ENCODE data around the gene GAS2L1.
A peak's percentile ranks its signal among the peaks of the same experiment; 100 is the strongest.

GAS2L1 gene

GRCh38 chr22:29306175-29306834 lies at the start of gene GAS2L1:
GAS2L1 (plus strand) TSS chr22:29306650; CDS start chr22:29308106, 1,456 bp downstream.
- no peak for DNase-seq (ENCODE audit: low read depth, low spot score)

GRCh38 chr22:29257751-29258181 lies 48.7 kb upstream of the GAS2L1 start:
- DNase-seq (ENCODE audit: low read depth, low spot score): no peak

DNA sequence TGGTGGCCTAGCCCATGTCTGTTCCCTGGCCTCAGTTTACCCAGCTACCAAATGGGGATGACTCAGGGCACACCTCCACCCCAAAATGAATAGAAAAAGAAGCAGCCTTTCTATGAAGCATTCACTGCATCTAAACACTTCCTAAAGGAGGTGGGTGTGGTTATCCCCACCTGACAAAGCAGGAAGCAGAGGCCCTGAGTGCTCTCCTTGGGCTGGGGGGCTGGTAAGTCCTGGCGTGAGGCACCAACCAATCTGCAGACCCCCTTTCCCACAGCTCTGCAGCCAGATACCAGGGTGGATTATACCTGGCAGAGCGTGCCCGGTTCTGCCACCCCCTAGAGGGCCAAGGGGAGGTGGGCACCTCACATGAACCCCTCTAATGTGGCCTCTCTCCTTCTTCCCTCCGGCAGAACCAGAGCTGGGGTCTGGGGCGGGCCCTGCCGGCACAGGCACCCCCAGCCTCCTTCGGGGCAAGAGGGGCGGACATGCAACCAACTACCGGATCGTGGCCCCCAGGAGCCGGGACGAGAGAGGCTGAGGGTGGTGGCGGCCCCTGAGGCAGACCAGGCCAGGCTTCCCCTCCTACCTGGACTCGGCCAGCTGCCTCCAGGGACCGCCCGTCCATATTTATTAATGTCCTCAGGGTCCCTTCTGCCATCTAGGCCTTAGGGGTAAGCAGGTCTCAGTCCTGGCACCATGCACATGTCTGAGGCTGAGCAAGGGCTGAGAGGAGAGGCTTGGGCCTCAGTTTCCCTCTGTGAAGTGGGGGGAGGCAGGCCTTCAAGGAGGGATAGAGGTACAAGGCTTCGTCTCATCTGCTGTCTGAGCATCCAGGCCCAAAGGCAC lies 47.8 kb upstream of the GAS2L1 start:
- no peak for DNase-seq (ENCODE audit: low read depth, low spot score)

DNA sequence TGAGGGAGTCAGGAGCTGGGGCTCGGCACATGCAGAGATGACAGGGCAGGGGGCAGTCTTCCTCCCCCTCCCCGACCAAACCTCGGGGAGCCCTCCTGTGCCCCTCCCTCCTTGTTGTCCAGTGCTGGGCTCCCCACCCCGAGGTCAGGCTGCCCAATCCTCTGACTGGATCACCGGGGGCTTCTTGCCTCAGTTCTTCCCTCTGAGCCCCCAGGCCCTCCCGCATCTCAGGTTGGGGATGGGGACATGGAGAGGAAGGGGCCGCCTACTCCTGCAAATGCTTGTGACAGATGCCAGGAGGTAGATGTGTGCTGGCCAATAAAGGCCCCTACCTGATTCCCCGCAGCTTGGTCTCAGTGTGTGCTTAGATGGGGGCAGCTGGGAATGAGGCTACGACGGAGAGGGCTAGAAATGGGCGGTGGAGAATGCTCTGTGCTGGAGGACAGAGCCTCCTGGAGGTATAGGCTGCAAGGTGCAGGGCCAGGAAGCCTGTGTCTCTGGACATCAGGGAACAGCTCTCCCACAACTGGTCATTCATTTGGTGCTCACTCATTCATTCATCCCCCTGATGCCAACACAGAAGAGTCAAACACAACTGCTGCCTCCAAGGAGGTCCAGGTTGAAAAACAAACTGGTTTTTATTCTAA lies 47.1 kb upstream of the GAS2L1 start:
- no peak for DNase-seq (ENCODE audit: low read depth, low spot score)

DNA sequence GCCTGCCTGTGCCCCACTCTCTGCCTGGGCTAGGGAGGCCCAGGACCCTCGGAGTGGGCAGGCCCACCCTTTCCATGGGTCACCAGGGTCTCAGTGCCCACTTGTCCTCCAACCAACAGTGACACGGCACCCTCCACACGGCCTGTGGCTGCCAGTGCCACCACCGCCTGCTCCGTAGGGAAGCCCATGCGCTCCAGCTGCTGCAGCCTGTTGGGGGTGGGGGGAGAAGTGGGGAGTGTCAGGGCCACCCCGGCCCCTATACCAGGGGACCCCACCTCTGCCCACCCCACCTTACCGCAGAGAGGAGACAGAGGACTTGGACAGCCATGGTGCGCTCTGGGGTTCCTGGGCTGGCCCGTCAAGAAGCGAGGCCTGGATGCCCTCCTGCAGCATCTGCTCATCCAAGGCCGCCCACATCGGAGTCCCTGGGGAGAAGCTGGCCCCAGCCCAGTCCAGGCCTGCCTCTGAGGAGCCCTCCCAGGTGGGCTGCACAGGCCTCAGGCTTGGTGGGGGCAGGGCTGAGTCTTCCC lies 46.4 kb upstream of the GAS2L1 start:
- no peak for DNase-seq (ENCODE audit: low read depth, low spot score)

- DNase-seq (ENCODE audit: low read depth, low spot score): no peak
These were observed 45.7 kb upstream of the GAS2L1 start for GRCh38 chr22:29260601-29261315.

- no peak for DNase-seq (ENCODE audit: low read depth, low spot score)
These were observed 42.6 kb upstream of the GAS2L1 start for GRCh38 chr22:29263791-29264276.

DNA sequence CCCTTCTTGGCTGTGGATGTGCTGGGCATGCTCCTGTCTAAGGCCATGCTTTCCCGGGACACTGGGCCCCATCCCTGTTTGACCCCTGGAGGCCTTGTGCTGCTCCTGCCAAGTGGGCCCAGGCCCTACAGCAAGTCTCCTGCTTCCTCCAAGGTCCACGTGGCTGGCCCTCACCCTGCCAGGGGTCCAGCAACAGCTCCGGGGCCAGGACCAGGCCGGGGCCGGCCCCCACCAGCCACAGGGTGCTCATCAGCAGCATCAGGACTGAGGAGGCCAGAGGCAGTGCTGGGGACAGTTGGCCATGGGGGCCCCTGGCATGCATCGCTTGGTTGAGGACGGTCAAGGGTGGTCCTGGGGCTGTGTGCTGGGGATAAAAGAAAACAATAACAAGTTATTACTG lies 41.1 kb upstream of the GAS2L1 start:
- DNase-seq (ENCODE audit: low read depth, low spot score): no peak

GRCh38 chr22:29265929-29266328 lies 40.5 kb upstream of the GAS2L1 start:
- no peak for DNase-seq (ENCODE audit: low read depth, low spot score)

GRCh38 chr22:29266564-29267461 lies 39.6 kb upstream of the GAS2L1 start:
- DNase-seq (ENCODE audit: low read depth, low spot score): no peak

DNA sequence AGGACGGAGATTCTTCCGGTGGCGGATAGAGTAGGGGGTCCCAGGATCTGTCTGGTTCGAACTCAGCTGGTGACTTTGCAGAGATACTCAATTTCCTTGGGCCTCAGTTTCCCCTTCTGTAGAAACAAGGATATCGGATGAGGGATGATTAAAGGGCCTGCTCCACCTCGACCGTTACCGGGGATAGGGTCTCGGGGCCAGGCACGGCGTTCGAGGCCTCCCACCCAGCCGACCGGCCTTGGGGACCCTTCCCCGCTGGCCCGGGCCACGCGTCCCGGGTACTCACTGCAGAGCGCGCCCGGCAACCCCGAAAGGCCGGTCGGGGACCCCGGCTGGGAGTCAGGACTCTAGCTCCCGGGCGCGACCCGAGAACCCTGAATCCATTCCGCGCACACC lies 39.0 kb upstream of the GAS2L1 start:
- no peak for DNase-seq (ENCODE audit: low read depth, low spot score)

DNA sequence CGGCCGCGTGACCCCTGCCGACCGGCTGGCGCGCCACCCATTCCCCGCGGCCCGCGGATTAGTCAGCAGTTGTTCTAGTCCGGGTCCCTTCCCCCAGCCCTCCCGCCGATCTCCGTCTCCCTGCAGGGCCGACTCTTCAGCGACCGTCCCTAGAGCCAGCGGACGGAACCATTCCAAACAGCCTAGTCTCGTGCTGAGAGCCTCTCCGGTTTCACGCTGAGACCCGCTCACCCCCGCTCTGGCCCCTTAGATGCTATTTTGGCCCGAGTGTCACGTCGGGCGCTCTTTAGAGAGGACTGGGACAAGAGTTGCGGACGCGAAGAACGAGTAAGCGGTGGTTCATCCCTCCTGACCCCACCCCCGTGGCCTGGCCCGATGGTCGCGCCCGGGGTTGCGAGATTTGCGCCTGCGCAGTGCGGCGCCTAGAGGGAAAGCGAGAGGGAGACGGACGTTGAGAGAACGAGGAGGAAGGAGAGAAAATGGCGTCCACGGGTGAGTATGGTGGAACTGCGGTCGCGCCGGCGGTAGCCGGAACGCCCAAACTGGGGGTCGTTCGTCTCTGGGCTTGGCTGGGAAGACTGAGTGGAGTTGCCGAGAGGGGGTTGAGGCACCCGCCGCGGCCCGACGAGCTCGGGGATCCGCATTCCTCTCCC lies 38.5 kb upstream of the GAS2L1 start, which contains the start of the genes EWSR1 and RHBDD3:
Gene EWSR1, plus strand, starts transcription at position 411 of the 653 bp plus-strand sequence. Its CDS starts 69 bp downstream, at position 480.
Gene RHBDD3, minus strand, starts transcription at position 124 of the 653 bp plus-strand sequence. CDS start 2,355 bp downstream, outside the sequence.
- peak; percentile 94 for DNase-seq (ENCODE audit: low read depth, low spot score)

DNA sequence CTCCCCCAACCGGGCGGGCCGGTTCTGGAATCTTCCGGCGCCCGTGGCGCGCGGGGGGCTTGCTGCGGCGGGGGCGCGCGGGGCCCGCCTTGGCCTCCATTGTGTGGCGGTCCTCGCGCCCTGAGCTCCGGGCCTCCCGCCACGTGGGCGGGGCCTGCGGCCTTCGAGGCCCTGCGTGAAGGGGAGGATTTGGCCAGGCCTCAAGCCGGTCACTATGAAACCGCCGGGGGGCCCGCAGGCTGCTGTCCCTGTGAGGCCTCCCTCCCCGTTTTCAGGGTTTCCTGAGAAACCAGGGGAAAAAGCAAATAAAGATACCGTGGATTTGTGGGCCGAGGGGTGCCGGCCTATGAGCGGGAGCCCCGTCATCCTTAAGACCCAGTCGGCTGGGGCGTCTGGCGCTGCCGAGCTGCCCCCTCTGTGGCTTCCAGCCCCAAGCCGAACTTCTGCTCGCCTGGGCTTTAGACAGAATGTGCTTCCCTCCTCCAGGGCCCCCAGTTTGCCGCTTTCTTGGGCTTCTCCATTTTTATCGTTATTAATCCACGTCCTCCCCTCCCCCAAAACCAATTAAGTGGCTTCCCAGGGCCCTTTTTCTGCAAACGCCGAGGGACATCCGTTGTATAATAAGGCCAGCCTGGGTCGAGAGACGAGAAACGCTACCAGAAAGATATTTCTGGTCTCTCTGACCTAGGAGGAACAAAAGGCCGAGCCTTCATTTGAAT lies 37.8 kb upstream of the GAS2L1 start:
- no peak for DNase-seq (ENCODE audit: low read depth, low spot score)

DNA sequence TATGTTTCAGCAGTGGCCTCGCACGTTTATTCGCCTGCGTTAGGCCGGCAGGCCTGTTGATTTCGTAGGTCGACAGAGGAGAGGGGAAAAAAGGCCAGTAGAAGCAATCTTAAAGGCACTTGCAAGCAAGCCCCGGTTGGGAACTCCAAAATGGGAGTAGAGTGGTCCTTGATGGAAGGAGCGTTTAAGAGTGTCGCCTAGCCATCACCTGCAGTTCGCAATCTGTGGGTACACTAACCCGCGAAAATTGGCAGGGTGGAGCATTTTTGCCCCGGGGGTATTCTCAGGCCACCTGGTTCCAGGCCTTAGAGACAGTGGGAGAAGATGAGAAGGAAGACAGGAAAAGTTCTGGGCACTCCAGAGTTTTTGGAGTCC lies 37.2 kb upstream of the GAS2L1 start:
- no peak for DNase-seq (ENCODE audit: low read depth, low spot score)

DNA sequence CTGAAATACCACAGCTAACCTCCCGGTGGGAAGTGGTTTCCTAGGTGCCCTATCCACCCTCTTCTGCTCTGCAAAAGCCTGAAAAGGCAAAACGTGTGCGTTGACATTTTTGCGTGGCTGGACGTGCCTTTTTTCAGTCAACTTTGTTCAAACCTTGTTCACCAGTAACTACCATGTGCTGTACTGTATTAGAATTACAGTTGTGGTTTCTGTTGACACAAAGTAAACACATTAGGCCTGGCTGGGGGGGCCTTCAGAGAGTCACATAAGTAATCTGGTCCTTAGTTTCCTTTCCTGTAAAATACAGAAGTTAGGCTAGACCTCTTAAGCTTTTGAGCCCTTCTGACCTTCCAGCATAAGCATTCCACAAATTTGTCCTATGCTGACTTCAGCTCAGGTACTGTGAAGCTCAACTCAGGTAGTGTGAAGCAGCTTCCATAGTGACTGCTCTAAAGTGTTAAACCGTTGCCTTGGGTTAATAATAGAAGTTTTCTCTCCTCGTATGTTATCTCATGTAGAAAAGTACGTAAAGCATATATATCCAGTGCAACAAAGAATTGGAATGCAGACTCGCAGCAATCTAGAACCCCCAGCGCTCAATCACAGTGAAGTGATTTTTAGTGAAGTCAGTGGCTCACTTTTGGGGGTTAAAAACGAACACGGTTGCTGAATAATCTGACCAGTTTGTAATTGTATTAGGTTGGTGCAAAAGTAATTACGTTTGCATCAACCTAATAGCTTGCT lies 36.5 kb upstream of the GAS2L1 start:
- DNase-seq (ENCODE audit: low read depth, low spot score): no peak

GRCh38 chr22:29270475-29271271 lies 35.8 kb upstream of the GAS2L1 start:
- DNase-seq (ENCODE audit: low read depth, low spot score): no peak

DNA sequence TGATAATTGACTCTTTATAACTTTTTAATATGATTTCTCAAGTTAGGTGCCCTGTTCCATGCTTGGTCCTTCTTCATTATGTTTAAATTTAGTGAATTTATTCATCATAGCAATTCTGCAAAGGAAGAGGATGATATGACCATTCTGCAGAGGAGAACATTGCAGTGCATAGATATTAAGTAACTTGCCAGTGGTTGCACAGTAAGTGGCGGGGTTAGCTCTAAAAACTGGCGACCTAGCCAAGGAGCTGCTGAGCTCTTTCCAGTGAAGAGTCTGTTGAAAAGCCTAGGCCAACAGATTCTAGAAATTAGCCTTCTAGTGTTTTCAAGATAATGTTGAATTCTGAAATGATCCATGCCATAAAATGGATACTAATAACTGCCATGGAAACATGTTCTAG lies 33.8 kb upstream of the GAS2L1 start:
- DNase-seq (ENCODE audit: low read depth, low spot score): no peak
